ENCODE data around the gene CARS2.

DNA sequence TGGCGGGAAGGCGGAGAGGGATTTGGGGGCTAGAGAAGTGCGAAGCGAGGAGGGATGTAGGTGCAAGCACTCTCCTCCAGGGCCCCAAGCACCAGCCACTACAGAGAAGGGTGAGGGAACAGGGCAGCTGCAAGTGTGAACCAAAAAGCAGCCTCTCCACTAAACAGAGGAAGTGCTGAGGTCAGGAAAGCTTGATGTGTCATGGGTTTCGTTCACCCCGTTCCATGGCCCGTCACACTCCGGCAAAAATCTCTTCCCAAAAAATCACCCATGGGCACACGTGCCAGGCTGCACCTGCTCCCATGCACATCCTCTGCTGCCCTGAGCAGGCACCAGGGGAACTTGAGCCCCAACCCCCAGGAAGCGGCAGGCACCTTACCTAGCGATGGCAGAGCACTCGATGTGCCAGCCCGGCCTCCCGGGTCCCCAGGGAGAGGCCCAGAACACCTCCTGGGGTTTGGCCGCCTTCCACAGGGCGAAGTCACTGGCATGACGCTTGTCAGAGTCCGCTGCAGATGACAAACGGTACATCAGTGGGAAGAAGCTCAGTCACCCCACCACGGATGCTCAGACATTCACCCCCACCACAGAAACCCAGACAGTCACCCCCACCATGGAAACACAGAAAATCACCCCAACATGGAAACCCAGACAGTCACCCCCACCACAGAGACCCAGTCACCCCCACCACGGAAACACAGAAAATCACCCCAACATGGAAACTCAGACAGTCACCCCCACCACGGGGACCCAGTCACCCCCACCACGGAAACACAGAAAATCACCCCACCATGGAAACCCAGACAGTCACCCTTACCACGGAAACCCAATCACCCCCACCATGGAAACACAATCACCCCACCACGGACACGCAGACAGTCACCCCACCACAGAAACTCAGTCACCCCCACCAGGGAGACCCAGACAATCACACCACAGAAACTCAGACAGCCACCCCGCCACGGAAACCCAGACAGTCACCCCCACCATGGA is 29.0 kb downstream of the CARS2 start:
- TF ChIP-seq CSDC2 (CRISPR knock-in tag; IDR thresholded peaks at IDR 0.05): no peak
- TF ChIP-seq, protein P1, sequence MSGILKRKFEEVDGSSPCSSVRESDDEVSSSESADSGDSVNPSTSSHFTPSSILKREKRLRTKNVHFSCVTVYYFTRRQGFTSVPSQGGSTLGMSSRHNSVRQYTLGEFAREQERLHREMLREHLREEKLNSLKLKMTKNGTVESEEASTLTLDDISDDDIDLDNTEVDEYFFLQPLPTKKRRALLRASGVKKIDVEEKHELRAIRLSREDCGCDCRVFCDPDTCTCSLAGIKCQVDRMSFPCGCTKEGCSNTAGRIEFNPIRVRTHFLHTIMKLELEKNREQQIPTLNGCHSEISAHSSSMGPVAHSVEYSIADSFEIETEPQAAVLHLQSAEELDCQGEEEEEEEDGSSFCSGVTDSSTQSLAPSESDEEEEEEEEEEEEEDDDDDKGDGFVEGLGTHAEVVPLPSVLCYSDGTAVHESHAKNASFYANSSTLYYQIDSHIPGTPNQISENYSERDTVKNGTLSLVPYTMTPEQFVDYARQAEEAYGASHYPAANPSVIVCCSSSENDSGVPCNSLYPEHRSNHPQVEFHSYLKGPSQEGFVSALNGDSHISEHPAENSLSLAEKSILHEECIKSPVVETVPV (CRISPR knock-in tag; IDR thresholded peaks at IDR 0.05): no peak
- TF ChIP-seq BACH2 (CRISPR knock-in tag; IDR thresholded peaks at IDR 0.05; ENCODE audit: borderline replicate concordance): no peak
- TF ChIP-seq, protein P2, sequence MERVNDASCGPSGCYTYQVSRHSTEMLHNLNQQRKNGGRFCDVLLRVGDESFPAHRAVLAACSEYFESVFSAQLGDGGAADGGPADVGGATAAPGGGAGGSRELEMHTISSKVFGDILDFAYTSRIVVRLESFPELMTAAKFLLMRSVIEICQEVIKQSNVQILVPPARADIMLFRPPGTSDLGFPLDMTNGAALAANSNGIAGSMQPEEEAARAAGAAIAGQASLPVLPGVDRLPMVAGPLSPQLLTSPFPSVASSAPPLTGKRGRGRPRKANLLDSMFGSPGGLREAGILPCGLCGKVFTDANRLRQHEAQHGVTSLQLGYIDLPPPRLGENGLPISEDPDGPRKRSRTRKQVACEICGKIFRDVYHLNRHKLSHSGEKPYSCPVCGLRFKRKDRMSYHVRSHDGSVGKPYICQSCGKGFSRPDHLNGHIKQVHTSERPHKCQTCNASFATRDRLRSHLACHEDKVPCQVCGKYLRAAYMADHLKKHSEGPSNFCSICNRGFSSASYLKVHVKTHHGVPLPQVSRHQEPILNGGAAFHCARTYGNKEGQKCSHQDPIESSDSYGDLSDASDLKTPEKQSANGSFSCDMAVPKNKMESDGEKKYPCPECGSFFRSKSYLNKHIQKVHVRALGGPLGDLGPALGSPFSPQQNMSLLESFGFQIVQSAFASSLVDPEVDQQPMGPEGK (CRISPR knock-in tag; IDR thresholded peaks at IDR 0.05; ENCODE audit: borderline replicate concordance): no peak
- no peak for TF ChIP-seq ARNTL (CRISPR knock-in tag; IDR thresholded peaks at IDR 0.05; ENCODE audit: borderline replicate concordance, low read depth)
- TF ChIP-seq RARB (CRISPR knock-in tag; IDR thresholded peaks at IDR 0.05): no peak
- TF ChIP-seq ZNF565 (CRISPR knock-in tag; conservative IDR thresholded peaks at IDR 0.05; ENCODE audit: low read depth): no peak
- TF ChIP-seq ZFP30 (CRISPR knock-in tag; IDR thresholded peaks at IDR 0.05): no peak
- no peak for TF ChIP-seq POU6F1 (CRISPR knock-in tag; IDR thresholded peaks at IDR 0.05; ENCODE audit: borderline replicate concordance, low read depth)
- TF ChIP-seq, protein P3, sequence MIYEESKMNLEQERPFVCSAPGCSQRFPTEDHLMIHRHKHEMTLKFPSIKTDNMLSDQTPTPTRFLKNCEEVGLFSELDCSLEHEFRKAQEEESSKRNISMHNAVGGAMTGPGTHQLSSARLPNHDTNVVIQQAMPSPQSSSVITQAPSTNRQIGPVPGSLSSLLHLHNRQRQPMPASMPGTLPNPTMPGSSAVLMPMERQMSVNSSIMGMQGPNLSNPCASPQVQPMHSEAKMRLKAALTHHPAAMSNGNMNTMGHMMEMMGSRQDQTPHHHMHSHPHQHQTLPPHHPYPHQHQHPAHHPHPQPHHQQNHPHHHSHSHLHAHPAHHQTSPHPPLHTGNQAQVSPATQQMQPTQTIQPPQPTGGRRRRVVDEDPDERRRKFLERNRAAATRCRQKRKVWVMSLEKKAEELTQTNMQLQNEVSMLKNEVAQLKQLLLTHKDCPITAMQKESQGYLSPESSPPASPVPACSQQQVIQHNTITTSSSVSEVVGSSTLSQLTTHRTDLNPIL (CRISPR knock-in tag; IDR thresholded peaks at IDR 0.05; ENCODE audit: low read depth): no peak
- TF ChIP-seq ESRRG (CRISPR knock-in tag; IDR thresholded peaks at IDR 0.05): no peak
- TF ChIP-seq TSHZ2 (CRISPR knock-in tag; IDR thresholded peaks at IDR 0.05): no peak
